HepG2 (cell line): ENCODE results near the gene APBA1.

Experiments
- KLF11 ChIP-seq: IDR thresholded peaks from 2 replicates; pipeline ENCODE4 v1.6.1; 2016; ENCODE audit warnings: missing compliant biosample characterization
- MAX ChIP-seq: IDR thresholded peaks from 2 replicates; pipeline ENCODE4 v1.6.1; 2012; ENCODE audit warnings: inconsistent platforms
- NFYB ChIP-seq: sonication (generic); formaldehyde crosslinking; IDR thresholded peaks from 2 replicates; pipeline ENCODE4 v1.4.0; 2020; ENCODE audit warnings: missing genetic modification reagents
- NR3C1 ChIP-seq: sonication (generic); formaldehyde crosslinking; IDR thresholded peaks from 2 replicates; pipeline ENCODE4 v1.4.0; 2020; ENCODE audit warnings: missing genetic modification reagents
- ZBTB8A ChIP-seq: sonication (generic); formaldehyde crosslinking; IDR thresholded peaks from 2 replicates; pipeline ENCODE4 v1.4.0; 2020; ENCODE audit warnings: mild to moderate bottlenecking, low read depth, missing genetic modification reagents, borderline replicate concordance
- ZNF616 ChIP-seq: sonication (generic); formaldehyde crosslinking; IDR thresholded peaks from 2 replicates; pipeline ENCODE4 v1.5.0; 2020; ENCODE audit warnings: low read depth, mild to moderate bottlenecking, missing genetic modification reagents

GRCh38 chr9:69412741-69413150 lies 259.4 kb downstream of the APBA1 start:
- no peak for TF ChIP-seq MAX
- TF ChIP-seq NR3C1 (CRISPR knock-in tag) = no peak
- no peak for TF ChIP-seq ZNF616
- no peak for TF ChIP-seq KLF11
- TF ChIP-seq NFYB (CRISPR knock-in tag) = no peak
- TF ChIP-seq ZBTB8A (CRISPR knock-in tag) = no peak
